ENCODE measurements around the gene ZBTB2.
"Not testable (repeated sequence)": the region's sequence is repeated elsewhere in the genome, so short reads cannot be mapped to it uniquely, and the experiment has no call there.

ZBTB2 gene

GRCh38 chr6:151390851-151391470, 398 bp downstream of the ZBTB2 start:
- no peak for DNase-seq (ENCODE audit: low read depth in 1 of 2, low spot score in 1 of 2)
- in situ Hi-C loops (cut with HindIII; ENCODE audit: low pct_unique_long_range_greater_than_20kb, low sequenced_read_pairs): no loop called here
- TF ChIP-seq JUND (IDR thresholded peaks at IDR 0.05; ENCODE audit: low read depth): no peak

GRCh38 chr6:151390276-151390850, 996 bp downstream of the ZBTB2 start:
- TF ChIP-seq JUND (IDR thresholded peaks at IDR 0.05; ENCODE audit: low read depth): no peak
- in situ Hi-C loops (cut with HindIII; ENCODE audit: low pct_unique_long_range_greater_than_20kb, low sequenced_read_pairs): no loop called here
- DNase-seq (ENCODE audit: low read depth in 1 of 2, low spot score in 1 of 2): peak; percentile 82 to 99

GRCh38 chr6:151389618-151390275, 1.6 kb downstream of the ZBTB2 start:
- peak; percentile 45 to 73 for DNase-seq (ENCODE audit: low read depth in 1 of 2, low spot score in 1 of 2)
- in situ Hi-C loops (cut with HindIII; ENCODE audit: low pct_unique_long_range_greater_than_20kb, low sequenced_read_pairs): no loop called here
- TF ChIP-seq JUND (IDR thresholded peaks at IDR 0.05; ENCODE audit: low read depth): no peak

- TF ChIP-seq JUND (IDR thresholded peaks at IDR 0.05; ENCODE audit: low read depth): no peak
- in situ Hi-C loops (cut with HindIII; ENCODE audit: low pct_unique_long_range_greater_than_20kb, low sequenced_read_pairs): no loop called here
- no peak for DNase-seq (ENCODE audit: low read depth in 1 of 2, low spot score in 1 of 2)
These were observed 2.3 kb downstream of the ZBTB2 start for GRCh38 chr6:151388997-151389617.

- no peak for TF ChIP-seq JUND (IDR thresholded peaks at IDR 0.05; ENCODE audit: low read depth)
- in situ Hi-C loops (cut with HindIII; ENCODE audit: low pct_unique_long_range_greater_than_20kb, low sequenced_read_pairs): no loop called here
- DNase-seq (ENCODE audit: low read depth in 1 of 2, low spot score in 1 of 2): no peak
These were observed 3.1 kb downstream of the ZBTB2 start for GRCh38 chr6:151388236-151388635.

- TF ChIP-seq JUND (IDR thresholded peaks at IDR 0.05; ENCODE audit: low read depth): no peak
- in situ Hi-C loops (cut with HindIII; ENCODE audit: low pct_unique_long_range_greater_than_20kb, low sequenced_read_pairs): no loop called here
- no peak for DNase-seq (ENCODE audit: low read depth in 1 of 2, low spot score in 1 of 2)
These were observed 4.0 kb downstream of the ZBTB2 start for GRCh38 chr6:151387175-151387970.

GRCh38 chr6:151385177-151385576, 6.2 kb downstream of the ZBTB2 start:
- no peak for TF ChIP-seq JUND (IDR thresholded peaks at IDR 0.05; ENCODE audit: low read depth)
- no peak for DNase-seq (ENCODE audit: low read depth in 1 of 2, low spot score in 1 of 2)

GRCh38 chr6:151384151-151384550, 7.2 kb downstream of the ZBTB2 start:
- DNase-seq (ENCODE audit: low read depth in 1 of 2, low spot score in 1 of 2): no peak
- TF ChIP-seq JUND (IDR thresholded peaks at IDR 0.05; ENCODE audit: low read depth): no peak
- in situ Hi-C loops (cut with HindIII; ENCODE audit: low pct_unique_long_range_greater_than_20kb, low sequenced_read_pairs): no loop called here

More at GRCh38 chr6:151385177-151385576, 6.2 kb downstream of the ZBTB2 start:
- in situ Hi-C loops (cut with HindIII; ENCODE audit: low pct_unique_long_range_greater_than_20kb, low sequenced_read_pairs): no loop called here

GRCh38 chr6:151382631-151383030, 8.7 kb downstream of the ZBTB2 start:
- DNase-seq (ENCODE audit: low read depth in 1 of 2, low spot score in 1 of 2); in situ Hi-C loops (cut with HindIII; ENCODE audit: low pct_unique_long_range_greater_than_20kb, low sequenced_read_pairs): not testable (repeated sequence)

GRCh38 chr6:151381722-151382121, 9.6 kb downstream of the ZBTB2 start:
- in situ Hi-C loops (cut with HindIII; ENCODE audit: low pct_unique_long_range_greater_than_20kb, low sequenced_read_pairs): no loop called here
- DNase-seq (ENCODE audit: low read depth in 1 of 2, low spot score in 1 of 2): no peak
- no peak for TF ChIP-seq JUND (IDR thresholded peaks at IDR 0.05; ENCODE audit: low read depth)

GRCh38 chr6:151380848-151381205, 10.5 kb downstream of the ZBTB2 start:
- no peak for TF ChIP-seq JUND (IDR thresholded peaks at IDR 0.05; ENCODE audit: low read depth)
- in situ Hi-C loops (cut with HindIII; ENCODE audit: low pct_unique_long_range_greater_than_20kb, low sequenced_read_pairs): no loop called here
- no peak for DNase-seq (ENCODE audit: low read depth in 1 of 2, low spot score in 1 of 2)

Data from T47D (cell line).